Endothelial cell of umbilical vein (primary cell): Measurements from ENCODE around the gene IL17F. TPM values are rescaled to one million over a fixed set of nuclear protein-coding genes. Genes with fewer than 3 reads are reported as not detected.

Experiments
- BruUV-seq: library from RNA; stranded (reverse); fragments of 400-500 nt; replicated peaks from 2 replicates; lab custom pipeline; 2021; lab: Mats Ljungman, UMichigan
- CTCF ChIA-PET: fragments of 300-600, 350-600 bp; sonication (Branson Sonifier 250); formaldehyde crosslinking; loops from one replicate; lab custom pipeline; 2021; ENCODE audit warnings: antibody characterized with exemption, inconsistent platforms; lab: Charles Lee
- POLR2A ChIA-PET: fragments of 300-600, 350-600 bp; sonication (Branson Sonifier 250); formaldehyde crosslinking; loops from one replicate; lab custom pipeline; 2021; ENCODE audit warnings: antibody characterized with exemption, inconsistent platforms; lab: Charles Lee
- DNase-seq: peaks from one replicate; pipeline ENCODE4 v3.0.0-alpha.2; 2011; ENCODE audit warnings: low read depth, low spot score
- FAIRE-seq: peaks from 2 replicates; lab custom pipeline; 2011; peaks lifted over from hg19 to GRCh38; lab: Jason Lieb, UNC
- H2AFZ ChIP-seq: 2 replicates; pipeline ENCODE4 v1.6.0; 2012; ENCODE audit warnings: low read depth, low read length, control low read depth, inconsistent platforms
- H3K27ac ChIP-seq: 2 replicates; pipeline ENCODE4 v1.5.1; 2011; ENCODE audit warnings: low read depth, mild to moderate bottlenecking, control low read depth, low read length, moderate library complexity; ENCODE audit not compliant: insufficient read depth
- H3K27me3 ChIP-seq, 2 experiments: 2 replicates each; pipeline versions ENCODE4 v1.6.0 to v1.6.1; 2011; ENCODE audit warnings: low read length in 2 of 2, mixed read lengths in 1 of 2; ENCODE audit not compliant: control insufficient read depth in 2 of 2, insufficient read depth in 2 of 2
- H3K36me3 ChIP-seq, 2 experiments: 2 replicates in 1 of 2; 3 replicates in 1 of 2; pipeline ENCODE4 v1.5.1; 2011; ENCODE audit warnings: low read length in 2 of 2, mild to moderate bottlenecking in 1 of 2, moderate library complexity in 1 of 2; ENCODE audit not compliant: control insufficient read depth in 2 of 2, insufficient read depth in 2 of 2; ENCODE audit errors: extremely low read depth in 1 of 2
- H3K4me1 ChIP-seq: 3 replicates; pipeline ENCODE4 v1.5.1; 2011; ENCODE audit warnings: mild to moderate bottlenecking, low read length; ENCODE audit not compliant: control insufficient read depth, insufficient read depth; ENCODE audit errors: extremely low read depth
- H3K4me2 ChIP-seq: 2 replicates; pipeline ENCODE4 v1.6.1; 2011; ENCODE audit warnings: low read length, control low read depth, mixed read lengths; ENCODE audit not compliant: insufficient read depth
- H3K4me3 ChIP-seq, 3 experiments: fragments of 200-600 bp in 1 of 3; sonication (generic), shearing (Covaris generic) in 1 of 3; replicated peaks in 1 of 3; 2 replicates each; pipeline ENCODE4 v1.5.1; 2011 to 2016; ENCODE audit warnings: control low read depth in 3 of 3, low read length in 3 of 3, mild to moderate bottlenecking in 2 of 3, inconsistent platforms in 1 of 3, low read depth in 1 of 3, moderate library complexity in 1 of 3; ENCODE audit not compliant: insufficient read depth in 1 of 3
- H3K79me2 ChIP-seq: 2 replicates; pipeline ENCODE4 v1.6.0; 2012; ENCODE audit warnings: low read length, inconsistent platforms; ENCODE audit not compliant: control insufficient read depth, insufficient read depth
- H3K9ac ChIP-seq: replicated peaks from 2 replicates; pipeline ENCODE3; 2011; ENCODE audit warnings: low read length, control low read depth; ENCODE audit not compliant: insufficient read depth; ENCODE audit errors: extremely low read depth
- H3K9me1 ChIP-seq: replicated peaks from 3 replicates; pipeline ENCODE4 v1.6.0; 2011; ENCODE audit warnings: mild to moderate bottlenecking, low read length; ENCODE audit not compliant: control insufficient read depth, insufficient read depth; ENCODE audit errors: extremely low read depth
- H3K9me3 ChIP-seq: replicated peaks from 2 replicates; pipeline ENCODE4 v1.5.1; 2012; ENCODE audit warnings: low read length, inconsistent platforms; ENCODE audit not compliant: control insufficient read depth, insufficient read depth
- H4K20me1 ChIP-seq: replicated peaks from 2 replicates; pipeline ENCODE3; 2011; ENCODE audit warnings: mild to moderate bottlenecking, low read length; ENCODE audit not compliant: control insufficient read depth, insufficient read depth; ENCODE audit errors: extremely low read depth
- CTCF ChIP-seq, 2 donors: IDR thresholded peaks; 1 replicate in 1 of 2; 2 replicates in 1 of 2; pipeline ENCODE4 v1.5.1; 2011; ENCODE audit warnings: low read length in 2 of 2, mild to moderate bottlenecking in 2 of 2, moderate library complexity in 2 of 2, control low read depth in 1 of 2, inconsistent platforms in 1 of 2, low read depth in 1 of 2; ENCODE audit not compliant: insufficient read depth in 1 of 2; ENCODE audit errors: extremely low read depth in 1 of 2
- EZH2 ChIP-seq: IDR thresholded peaks from 2 replicates; pipeline ENCODE4 v1.6.1; 2012; ENCODE audit warnings: borderline replicate concordance, low read depth, mild to moderate bottlenecking, moderate library complexity, low read length, inconsistent platforms; ENCODE audit not compliant: severe bottlenecking
- FOS ChIP-seq: IDR thresholded peaks from 2 replicates; pipeline ENCODE4 v1.6.1; 2011; ENCODE audit warnings: mild to moderate bottlenecking, low read length, moderate library complexity, borderline replicate concordance; ENCODE audit not compliant: insufficient read depth
- GATA2 ChIP-seq: IDR thresholded peaks from 2 replicates; pipeline ENCODE4 v1.7.0; 2011; ENCODE audit warnings: low read depth, mild to moderate bottlenecking, moderate library complexity, mixed read lengths, low read length; ENCODE audit not compliant: insufficient read length, insufficient read depth
- MAX ChIP-seq: IDR thresholded peaks from 2 replicates; pipeline ENCODE4 v1.6.1; 2011; ENCODE audit not compliant: insufficient read depth, insufficient read length
- MYC ChIP-seq: IDR thresholded peaks from one replicate; pipeline ENCODE4 v1.6.1; 2011; ENCODE audit warnings: mild to moderate bottlenecking, low read depth, low read length
- POLR2AphosphoS5 ChIP-seq: IDR thresholded peaks from 2 replicates; pipeline ENCODE4 v1.6.1; 2012; ENCODE audit warnings: low read depth, mild to moderate bottlenecking, control low read depth, low read length, moderate library complexity; ENCODE audit not compliant: insufficient read depth
- dilution Hi-C: fragments of 300-500 bp; cut with MboI; formaldehyde crosslinking; loops from one replicate; pipeline ENCODE4 v1.15.0; 2019; ENCODE audit warnings: low sequenced_read_pairs; ENCODE audit not compliant: extremely low pct_ligation_motif_present
- intact Hi-C: fragments of 100-400 bp; cut with micrococcal nuclease; formaldehyde crosslinking; loops from one replicate; pipeline ENCODE4 v1.10.0; 2022
- polyA plus RNA-seq, 4 experiments: library from polyadenylated mRNA; depleted of rRNA in 3 of 4; stranded (reverse) in 3 of 4; unstranded in 1 of 4; fragments of >200 nt; gene quantifications; 2 replicates each; pipeline versions ENCODE4 v1.2.1 to v1.2.3, GENCODE V29; 2011 to 2012; ENCODE audit warnings: missing spikeins in 1 of 4
- total RNA-seq: library from RNA; stranded (reverse); gene quantifications from 2 replicates; pipeline ENCODE4 v1.2.3, GENCODE V29; 2021

IL17F gene
- total and polyA plus RNA-seq, 2 donors (not counting 3 experiments of a cell fraction or from before 2014, with no cell fraction given): not detected

GRCh38 chr6:52231406-52232127, 12.7 kb downstream of the IL17F start:
- TF ChIP-seq MYC (no peak), POLR2AphosphoS5 (no peak), MAX (no peak)
- intact Hi-C loops: loop anchor here (10.0 kb wide), 1 partner anchor 377 kb away; no protein-coding TSS in a partner anchor
- H3K4me1 ChIP-seq: no peaks in the 10 kb centered on the region
- no peaks in the 10 kb centered on the region for H3K79me2 ChIP-seq
- no peak overlapping the region for H3K4me3 ChIP-seq
- no peaks in the 10 kb centered on the region for H4K20me1 ChIP-seq
- H3K27me3 ChIP-seq: no peaks in the 10 kb centered on the region
- no peaks in the 10 kb centered on the region for H3K9me3 ChIP-seq
- H2AFZ ChIP-seq: no peak overlapping the region
- ChIA-PET POLR2A (no interaction called here), CTCF (interaction anchor here (1.4 to 1.7 kb wide), 2 partner anchors 24 to 32 kb away, joined by 4 read pairs; no protein-coding TSS in a partner anchor)
- H3K27ac ChIP-seq: no peak overlapping the region
- no peaks in the 10 kb centered on the region for H3K9me1 ChIP-seq
- no peak overlapping the region for H3K4me2 ChIP-seq
- FAIRE-seq: no peak
- dilution Hi-C loops: no loop called here
- no peak overlapping the region for H3K9ac ChIP-seq
- no TSS peak for BruUV-seq
- no peaks in the 10 kb centered on the region for H3K36me3 ChIP-seq
- no peak for DNase-seq

GRCh38 chr6:52230685-52231084, 13.6 kb downstream of the IL17F start:
- DNase-seq: no peak
- H3K9ac ChIP-seq: no peak overlapping the region
- no peak overlapping the region for H2AFZ ChIP-seq
- H3K79me2 ChIP-seq: no peaks in the 10 kb centered on the region
- H4K20me1 ChIP-seq: no peaks in the 10 kb centered on the region
- ChIA-PET CTCF (interaction anchor here (0.7 to 1.7 kb wide), 4 partner anchors 11 to 68 kb away, joined by 3 to 4 read pairs (median 4); no protein-coding TSS in a partner anchor), POLR2A (no interaction called here)
- H3K27ac ChIP-seq: no peak overlapping the region
- dilution Hi-C loops (no loop called here), intact Hi-C loops (loop anchor here (10.0 kb wide), 1 partner anchor 376 kb away; no protein-coding TSS in a partner anchor)
- BruUV-seq: no TSS peak
- H3K9me1 ChIP-seq: no peaks in the 10 kb centered on the region
- H3K4me3 ChIP-seq: no peak overlapping the region
- no peak for FAIRE-seq
- H3K4me1 ChIP-seq: no peaks in the 10 kb centered on the region
- H3K9me3 ChIP-seq: no peaks in the 10 kb centered on the region
- no peak for TF ChIP-seq CTCF (IDR thresholded peaks at IDR 0.05; ENCODE audit: extremely low read depth in 1 of 2, insufficient read depth in 1 of 2, low read depth in 1 of 2, low read length in 2 of 2)
- no peak for TF ChIP-seq GATA2
- TF ChIP-seq FOS: no peak
- TF ChIP-seq EZH2: no peak
- no peak for TF ChIP-seq MYC
- TF ChIP-seq POLR2AphosphoS5: no peak
- no peaks in the 10 kb centered on the region for H3K27me3 ChIP-seq
- H3K4me2 ChIP-seq: no peak overlapping the region
- no peaks in the 10 kb centered on the region for H3K36me3 ChIP-seq
